Dermis microvascular lymphatic vessel endothelial cell (primary cell): ENCODE data around the gene RPUSD2. TPM values are rescaled to one million over a fixed set of nuclear protein-coding genes. Genes with fewer than 3 reads are reported as not detected.
A peak's percentile ranks its signal among the peaks of the same experiment; 100 is the strongest.
"Not testable (repeated sequence)": the region's sequence is repeated elsewhere in the genome, so short reads cannot be mapped to it uniquely, and the experiment has no call there.

Source experiments
- DNase-seq, 2 donors: peaks; one replicate each; pipeline versions ENCODE4 v3.0.0 to v3.0.0-alpha.2; 2010; ENCODE audit warnings: low read depth in 2 of 2
- total RNA-seq: library from RNA; depleted of rRNA; stranded (reverse); fragments of >200 nt; gene quantifications from 2 replicates; pipeline ENCODE4 v1.2.1, GENCODE V29; 2014

RPUSD2 gene
- total RNA-seq, 1 donor from 2014 or later, result 9.9 TPM

DNA sequence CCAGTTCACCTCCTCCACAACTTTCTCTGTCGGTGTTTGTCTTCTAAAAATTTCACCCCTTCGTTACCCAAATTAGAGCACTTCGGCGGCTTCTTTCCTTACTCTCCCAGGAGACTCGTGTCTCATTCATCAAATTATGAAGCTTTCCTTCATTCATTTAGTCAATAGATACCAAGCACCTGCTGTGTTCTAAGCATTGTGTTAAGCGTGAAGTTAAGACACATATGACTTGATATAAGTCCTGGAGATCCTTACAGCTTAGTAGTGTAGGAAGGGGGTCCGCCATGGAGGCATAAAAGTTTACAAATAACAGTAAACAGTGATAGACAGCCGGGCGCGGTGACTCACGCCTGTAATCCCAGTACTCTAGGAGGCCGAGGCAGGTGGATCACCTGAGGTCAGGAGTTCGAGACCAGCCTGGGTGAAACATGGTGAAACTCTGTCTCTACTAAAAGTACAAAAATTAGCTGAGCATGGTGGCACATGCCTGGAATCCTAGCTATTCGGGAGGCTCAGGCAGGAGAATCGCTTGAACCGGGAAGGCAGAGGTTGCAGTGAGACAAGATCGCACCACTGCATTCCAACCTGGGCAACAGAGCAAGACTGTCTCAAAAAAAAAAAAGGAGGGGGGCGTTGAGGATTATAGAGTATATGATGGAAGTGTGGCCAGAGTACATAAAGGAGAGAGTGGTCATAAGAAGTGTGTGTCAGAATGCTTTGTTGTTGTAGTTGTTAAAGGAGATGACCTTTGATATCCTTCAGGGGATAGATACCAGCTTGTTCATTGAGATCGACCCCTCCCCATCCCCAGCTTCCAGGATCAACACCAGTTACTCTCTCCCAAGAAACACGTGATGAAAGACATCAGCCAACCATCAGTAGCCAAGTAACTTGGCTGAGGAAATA, 3.5 kb upstream of the RPUSD2 start:
- DNase-seq, result no peak

DNA sequence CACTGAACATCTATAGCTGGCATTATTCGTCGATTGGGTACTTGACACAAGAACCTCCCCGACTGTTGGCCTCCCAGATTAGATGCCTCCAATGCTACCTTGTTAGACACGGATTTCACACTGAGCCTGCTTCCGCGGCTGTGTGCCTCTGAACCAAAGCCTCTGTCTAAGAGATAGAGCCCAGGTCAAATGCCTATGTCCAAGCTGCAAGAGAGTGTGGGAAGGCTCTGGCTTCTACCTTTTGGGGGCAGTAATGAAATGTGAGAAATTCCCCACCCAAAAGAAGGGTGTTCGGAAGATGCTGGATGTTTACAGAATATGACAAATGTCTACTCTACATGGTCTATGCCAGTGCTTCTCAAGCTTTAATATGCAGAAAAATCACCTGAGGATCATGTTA, 2.0 kb upstream of the RPUSD2 start:
- peak in 1 of 2 donors; percentile 10 for DNase-seq

DNA sequence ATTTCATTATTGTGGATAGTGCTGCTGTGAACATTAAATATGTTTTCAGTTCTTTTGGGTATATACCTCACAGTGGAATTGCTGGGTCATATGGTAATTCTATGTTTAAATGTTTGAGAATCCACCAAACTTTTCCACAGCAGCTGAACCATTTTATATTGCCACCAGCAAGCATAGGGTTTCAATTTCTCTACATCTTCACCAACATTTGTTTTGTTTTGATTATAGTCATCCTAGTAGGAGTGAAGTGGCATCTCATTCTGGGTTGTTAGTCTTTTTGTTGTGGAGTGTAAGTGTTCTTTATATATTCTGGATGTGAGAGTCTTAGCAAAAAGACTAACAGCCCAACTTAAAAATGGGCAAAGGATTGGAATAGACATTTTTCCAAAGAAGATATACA, 6.0 kb downstream of the RPUSD2 start:
- DNase-seq, result no peak

DNA sequence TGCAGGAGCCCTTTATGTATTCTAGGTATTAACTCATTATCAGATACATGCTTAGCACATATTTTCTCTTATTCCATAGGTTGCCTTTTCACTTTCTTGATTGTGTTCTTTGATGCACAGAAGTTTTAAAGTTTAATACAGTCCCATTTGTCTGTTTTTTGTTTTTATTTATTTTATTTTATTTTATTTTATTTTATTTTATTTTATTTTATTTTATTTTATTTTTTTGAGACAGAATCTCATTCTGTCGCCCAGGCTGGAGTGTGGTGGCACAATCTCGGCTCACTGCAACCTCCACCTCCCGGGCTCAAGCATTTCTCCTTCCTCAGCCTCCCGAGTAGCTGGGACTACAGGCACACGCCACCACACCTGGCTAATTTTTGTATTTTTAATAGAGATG, 7.8 kb downstream of the RPUSD2 start:
- DNase-seq, result not testable (repeated sequence)

DNA sequence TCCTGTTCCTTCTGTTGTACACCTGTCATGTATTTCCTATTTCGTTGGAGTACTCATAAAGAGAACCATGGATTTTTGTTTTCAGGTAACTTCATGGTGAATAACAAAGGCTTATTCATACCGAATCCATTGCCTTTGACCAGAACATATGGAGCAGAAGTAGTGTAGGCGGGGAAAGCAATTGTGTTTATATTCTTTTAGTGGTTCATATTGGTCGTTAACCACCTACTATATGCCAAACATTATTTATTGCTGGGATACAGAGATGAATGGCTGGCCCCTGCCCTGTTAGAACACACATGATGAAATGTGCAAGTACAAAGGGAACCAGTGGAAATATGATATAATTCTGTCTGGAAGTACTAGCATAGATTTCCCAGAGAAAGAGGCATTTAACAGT, 9.8 kb downstream of the RPUSD2 start:
- DNase-seq, result no peak

DNA sequence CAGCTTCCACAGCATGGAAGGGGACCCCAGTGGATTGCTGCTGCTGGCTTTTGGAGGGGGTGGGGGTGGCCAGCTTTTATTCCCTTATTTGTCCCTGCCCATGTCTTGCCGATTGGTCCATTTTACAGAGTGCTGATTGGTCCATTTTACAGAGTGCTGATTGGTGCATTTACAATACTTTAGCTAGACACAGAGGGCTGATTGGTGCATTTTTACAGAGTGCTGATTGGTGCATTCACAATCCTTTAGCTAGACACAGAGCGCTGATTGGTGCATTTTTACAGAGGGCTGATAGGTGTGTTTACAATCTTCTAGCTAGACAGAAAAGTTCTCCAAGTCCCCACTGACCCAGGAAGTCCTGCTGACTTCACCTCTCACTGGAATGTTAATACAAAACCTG, 12.7 kb downstream of the RPUSD2 start:
- not testable (repeated sequence) for DNase-seq

DNA sequence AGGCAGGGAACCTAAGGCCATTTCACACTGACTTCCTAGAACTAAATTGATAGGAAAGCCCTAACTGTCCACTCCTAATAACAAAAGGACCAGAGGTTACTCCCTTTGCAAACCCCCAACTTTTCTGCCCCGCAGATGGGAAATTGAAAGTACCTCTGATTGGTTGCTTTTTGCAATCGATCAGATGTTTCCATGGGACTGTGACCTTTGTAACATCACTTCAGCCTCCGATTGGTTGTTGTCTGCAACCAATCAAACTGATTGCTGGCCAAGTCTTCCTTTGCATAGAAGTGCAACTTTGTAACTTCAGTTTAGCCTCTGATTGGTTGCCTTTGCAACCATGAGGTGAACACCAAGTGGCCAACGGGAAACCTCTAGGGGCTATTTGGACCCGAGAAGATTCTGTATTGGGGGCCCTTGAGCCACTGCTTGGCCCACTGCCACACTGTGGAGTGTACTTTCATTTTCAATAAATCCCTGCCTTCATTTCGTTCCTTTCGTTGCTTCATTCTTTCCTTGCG, 13.7 kb downstream of the RPUSD2 start:
- no peak for DNase-seq

DNA sequence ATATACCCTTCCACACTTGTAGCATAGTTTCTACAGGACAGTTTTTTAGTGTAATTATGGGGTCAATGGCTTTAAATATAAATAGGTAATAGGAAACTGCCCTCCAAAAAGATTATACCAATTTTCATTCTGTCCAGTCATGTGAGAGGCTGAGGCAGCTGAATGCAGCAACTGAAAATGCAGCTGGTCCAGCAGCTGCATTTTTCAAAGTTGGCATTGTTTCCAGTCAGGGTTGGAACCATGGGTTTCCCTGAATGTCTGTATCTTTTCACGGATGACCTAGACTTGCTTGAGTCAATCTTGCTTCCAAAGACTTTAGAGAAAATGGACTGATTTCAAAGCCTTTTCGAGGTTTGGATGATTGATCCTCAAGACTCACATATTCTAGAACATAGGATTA, 15.1 kb downstream of the RPUSD2 start:
- no peak for DNase-seq

DNA sequence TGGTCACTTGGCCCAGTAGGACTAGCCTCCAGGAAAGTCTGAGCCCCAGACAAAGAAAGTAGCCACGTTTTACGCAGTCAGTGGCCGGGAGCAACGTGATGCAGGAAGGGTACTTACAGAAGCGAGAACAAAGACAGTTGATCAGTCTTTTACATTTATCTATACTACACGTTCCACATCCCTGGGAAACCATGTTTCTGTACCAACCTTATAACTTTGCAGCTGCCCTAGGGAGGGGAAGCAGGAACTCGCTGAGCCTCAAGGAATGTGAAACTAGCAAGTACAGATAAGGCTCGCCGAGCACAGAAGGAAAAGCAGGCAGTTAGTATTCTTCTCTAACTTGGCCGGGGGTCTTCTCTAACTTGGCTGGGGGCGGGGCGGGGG, 21.6 kb downstream of the RPUSD2 start:
- DNase-seq, result no peak

DNA sequence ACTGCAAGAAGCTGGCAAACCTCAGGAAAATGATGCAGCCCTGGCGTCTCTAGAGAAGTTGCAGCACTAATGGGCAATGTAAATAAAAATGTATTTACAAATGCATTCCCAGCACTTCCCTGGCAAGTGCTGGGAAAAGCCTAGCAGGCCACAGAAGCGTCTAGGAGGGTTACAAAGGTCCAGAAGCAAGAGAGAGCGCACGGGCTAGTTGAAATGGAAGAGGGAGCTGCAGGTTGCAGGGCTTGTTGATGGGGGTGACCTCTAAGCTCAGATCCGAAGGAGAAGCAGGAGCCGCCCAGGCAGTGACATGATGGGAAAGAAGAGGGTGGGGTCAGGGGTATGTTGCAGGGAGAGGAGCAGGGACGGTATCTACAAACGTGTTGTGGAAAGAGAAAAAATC, 22.3 kb downstream of the RPUSD2 start:
- DNase-seq, result no peak

DNA sequence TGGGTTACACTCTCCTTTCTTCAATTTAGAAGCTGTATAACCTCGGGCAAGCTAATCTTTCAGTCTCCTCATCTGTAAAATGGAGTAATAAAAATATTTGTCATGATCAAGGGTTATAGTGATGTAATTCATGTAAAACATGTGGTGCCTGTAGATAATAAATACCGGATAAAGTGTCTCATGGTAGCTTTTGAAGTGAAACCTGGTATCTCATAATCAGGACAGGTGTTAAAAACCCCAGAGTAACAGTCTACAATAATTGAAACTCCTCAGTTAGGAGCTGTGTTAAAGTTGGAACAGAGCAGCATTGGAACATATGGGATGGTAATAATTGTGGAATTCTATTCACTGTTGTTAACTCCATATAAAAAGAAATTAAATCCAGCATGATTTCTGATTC, 24.1 kb downstream of the RPUSD2 start:
- no peak for DNase-seq

DNA sequence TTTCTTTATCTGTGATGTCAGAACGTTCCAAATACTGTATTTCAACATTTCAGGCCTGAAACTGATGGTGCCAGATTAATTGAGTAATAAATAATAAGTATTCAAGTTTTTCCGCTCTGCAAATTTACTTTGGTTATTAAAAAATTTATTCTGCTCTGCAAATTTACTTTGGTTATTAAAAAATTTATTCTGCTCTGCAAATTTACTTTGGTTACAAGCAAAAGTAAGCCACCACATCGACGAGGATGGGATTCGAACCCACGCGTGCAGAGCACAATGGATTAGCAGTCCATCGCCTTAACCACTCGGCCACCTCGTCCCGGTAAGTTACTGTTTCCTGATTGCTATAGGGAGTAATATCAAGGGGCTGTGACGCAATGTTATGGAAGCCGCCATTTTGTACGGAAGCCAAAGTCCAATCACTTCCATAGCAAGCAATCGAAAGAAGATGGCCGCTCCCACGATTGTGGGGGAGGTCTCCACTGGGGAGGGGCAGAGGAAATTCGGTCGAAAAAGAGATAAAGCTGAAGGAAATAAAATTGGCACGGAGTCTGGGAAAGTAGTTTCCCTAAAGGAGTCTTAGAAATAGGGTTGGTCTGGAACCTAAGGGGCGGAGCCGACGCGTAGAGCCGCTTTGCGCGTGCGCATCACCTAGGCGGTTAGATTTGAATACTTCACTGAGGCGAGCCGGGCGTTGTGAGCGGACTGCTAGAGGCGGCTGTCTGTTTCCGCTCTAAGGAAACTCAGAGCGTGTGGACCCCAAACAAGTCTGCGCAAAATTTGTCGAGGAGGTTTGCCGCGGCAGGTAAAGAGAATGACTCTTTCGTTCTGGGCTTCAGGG, 24.7 kb downstream of the RPUSD2 start, which contains the start of gene KNL1:
KNL1 (plus strand) TSS at position 662 of the 841 bp plus-strand sequence. CDS start 8,683 bp downstream, outside the sequence.
- peak; percentile 96 for DNase-seq

DNA sequence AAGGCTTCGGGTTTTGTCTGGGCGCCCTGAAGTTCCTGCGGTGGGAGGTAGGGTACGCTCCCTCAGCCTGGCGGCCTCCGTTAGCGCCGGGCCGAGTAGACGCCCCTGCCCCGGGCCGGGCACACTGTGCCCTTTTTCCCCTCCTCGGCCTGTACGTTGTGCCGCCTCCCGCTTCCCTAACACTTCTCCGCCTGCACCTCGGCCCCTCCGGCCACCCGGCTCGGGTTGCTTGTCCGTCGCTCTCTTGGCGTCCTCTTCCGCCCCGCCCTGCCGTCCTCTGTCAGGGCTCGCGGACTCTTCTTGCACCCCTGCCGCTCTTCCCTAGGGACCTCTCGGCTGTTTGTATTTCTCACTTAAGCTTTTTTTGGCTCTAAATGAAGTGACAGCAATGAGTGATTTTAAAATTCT, 25.3 kb downstream of the RPUSD2 start:
- DNase-seq, result peak in 1 of 2 donors; percentile 59

DNA sequence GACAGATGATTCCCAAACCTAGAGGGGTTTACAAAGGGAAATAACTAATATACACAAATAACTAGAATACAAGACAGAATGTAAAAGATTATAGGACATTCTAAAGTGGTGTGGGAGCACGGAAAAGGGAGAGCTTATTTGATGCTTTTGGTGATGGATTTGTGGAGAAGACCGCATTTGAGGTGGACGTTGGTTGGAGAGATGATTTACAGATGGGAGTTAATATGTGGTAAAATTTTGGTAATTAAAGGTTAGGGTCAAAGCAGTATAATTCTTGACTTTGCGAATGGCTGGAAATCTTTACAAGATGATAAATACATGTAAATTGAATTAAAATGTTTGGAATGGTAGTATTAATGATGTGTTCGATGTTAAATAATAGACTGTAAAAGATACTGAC, 26.1 kb downstream of the RPUSD2 start:
- no peak for DNase-seq

DNA sequence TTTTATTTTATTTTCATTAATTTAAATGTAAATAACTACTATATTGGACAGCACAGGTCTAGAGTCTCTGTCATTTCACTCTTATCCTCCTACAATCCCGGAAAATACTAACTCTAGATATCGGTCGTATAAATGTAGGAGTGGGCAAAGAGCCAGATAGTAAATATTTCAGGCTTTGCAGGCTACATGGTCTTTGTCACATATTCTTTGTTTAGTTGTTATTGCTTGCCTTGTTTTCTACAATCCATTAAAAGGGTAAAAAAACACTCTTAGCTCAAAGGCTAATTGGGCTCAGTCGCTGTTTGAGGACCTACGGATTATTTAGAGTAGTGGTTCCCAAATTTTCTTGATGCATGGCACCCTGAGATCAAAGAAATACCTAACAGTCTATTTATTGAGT, 26.7 kb downstream of the RPUSD2 start:
- DNase-seq, result no peak

DNA sequence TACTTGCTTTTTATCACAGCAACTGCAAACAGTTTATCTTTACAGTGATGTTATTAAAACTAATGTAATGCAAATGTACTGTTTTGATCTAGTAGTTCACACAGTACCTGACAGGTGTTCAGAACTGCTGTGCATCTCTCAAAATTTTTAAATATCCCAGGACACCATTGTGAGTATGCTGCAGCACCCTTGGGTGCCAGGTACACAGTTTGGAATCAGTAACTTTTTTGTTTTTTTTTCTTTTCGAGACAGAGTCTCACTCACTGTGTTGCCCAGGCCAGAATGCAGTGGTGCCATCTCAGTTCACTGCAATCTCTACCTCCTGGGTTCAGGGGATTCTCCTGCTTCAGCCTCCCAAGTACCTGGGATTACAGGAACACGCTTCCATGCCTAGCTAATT, 27.9 kb downstream of the RPUSD2 start:
- DNase-seq, result no peak

DNA sequence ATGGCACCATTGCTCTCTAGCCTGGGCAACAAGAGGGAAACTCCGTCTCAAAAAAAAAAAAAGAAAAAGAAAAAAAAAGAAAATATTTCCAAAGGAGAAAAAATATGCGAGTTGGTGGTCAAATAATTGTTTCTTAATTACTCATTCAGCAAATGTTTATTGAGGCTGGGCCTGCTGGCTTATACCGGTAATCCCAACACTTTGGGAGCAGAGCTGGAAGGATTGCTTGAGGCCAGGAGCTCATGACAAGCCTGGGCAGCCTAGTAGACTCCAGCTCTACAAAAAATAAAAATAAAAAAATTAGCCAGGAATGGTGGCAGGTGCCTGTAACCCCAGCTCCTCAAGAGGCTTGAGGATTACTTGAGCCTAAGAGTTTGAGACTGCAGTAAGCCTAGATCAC, 29.0 kb downstream of the RPUSD2 start:
- DNase-seq, result no peak

DNA sequence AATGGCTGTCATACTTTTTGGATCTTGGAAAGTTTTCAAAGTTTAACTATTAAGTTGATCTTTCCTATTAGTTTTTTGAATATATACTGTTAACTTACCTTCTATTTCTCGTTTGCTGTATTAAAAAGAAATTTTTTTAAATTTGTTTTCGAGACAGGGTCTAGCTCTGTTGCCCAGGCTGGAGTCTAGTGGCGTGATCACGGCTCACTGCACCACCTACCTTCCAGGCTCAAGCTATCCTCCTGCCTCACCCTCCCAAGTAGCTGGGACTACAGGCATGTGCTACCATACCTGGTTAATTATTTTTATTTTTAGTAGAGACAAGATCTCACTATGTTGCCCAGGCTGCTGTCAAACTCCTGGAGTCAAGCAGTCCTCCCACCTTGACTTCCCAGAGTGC, 29.6 kb downstream of the RPUSD2 start:
- no peak for DNase-seq

DNA sequence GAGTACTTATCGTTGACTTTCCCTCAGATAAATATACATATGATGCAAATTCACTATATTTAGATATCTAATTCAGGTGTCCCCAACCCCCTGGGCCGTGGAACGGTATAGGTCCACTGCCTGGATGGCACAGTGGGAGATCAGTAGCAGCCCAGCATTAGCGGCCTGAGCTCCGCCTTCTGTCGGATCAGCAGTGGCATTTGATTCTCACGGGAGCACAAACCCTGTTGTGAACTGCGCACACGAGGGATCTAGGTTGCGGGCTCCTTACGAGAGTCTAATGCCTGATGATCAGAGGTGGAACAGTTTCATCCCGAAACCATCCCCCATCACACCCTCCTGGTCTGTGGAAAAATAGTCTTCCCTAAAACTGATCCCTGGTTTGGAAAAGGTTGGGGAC, 31.9 kb downstream of the RPUSD2 start:
- no peak for DNase-seq

DNA sequence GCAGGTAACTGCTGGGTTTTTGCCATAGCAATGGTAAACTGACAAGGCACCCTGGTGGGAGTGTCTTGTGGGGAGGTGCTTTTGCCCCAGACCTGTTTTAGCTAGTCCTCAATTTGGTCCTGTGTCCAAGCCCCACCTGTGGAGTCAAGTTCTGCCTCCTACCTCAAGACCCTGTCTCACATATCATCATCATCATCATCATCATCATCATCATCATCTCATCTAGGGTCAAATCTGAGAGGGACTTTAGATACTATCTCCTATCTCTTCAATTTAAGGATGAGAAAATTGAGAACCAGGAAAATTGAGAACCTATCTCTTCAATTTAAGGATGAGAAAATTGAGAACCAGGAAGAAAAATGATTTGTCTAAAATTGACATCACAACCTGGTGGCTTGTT, 34.8 kb downstream of the RPUSD2 start:
- no peak for DNase-seq

DNA sequence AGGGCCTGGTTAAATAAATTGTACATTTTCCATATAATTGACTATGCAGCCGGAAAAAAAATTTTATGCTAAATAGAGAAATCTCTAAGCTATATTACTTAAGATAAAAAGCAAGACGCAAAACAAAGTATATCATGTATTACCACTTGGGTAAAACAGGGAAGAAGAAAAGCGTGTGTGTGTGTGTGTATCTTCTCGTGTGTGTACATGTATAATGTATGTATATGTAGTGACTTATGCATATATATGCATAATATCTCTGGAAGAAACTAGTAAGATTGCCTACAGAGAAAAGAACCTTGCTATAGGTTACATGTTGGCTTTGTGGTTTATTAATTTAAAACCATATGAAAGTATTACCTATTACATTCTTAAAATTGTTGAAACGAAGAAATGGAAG, 44.0 kb downstream of the RPUSD2 start:
- DNase-seq, result no peak

DNA sequence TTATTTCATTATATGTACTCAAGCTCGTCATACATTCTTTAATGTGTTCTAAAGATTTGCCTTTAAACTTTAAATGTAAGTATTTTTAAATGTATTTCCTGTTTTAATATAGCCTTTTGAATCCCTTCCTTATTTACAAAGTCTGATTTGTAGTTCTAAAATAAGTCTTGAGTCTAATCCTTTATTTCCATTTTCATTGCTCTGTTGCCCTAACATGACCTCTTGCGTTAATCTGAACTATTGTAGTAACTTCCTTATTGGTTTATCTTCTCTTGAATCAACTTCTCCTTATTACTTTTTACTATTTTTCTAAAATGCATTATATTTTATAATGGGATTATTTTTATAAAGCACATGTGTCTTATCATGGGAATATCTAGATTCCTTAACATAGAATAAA, 48.9 kb downstream of the RPUSD2 start:
- DNase-seq, result no peak
